KOPT-K1 (cell line): Measurements from ENCODE around the gene TSPAN32.
"Not testable (repeated sequence)": the region's sequence is repeated elsewhere in the genome, so short reads cannot be mapped to it uniquely, and the experiment has no call there.

Source experiments
- H3K27ac ChIP-seq: fragments of 200-600 bp; sonication (generic); 2 replicates; pipeline ENCODE4 v1.5.1; 2016; ENCODE audit warnings: antibody characterized with exemption, mild to moderate bottlenecking, low read depth, low read length; ENCODE audit not compliant: poor library complexity, severe bottlenecking
- H3K36me3 ChIP-seq: fragments of 200-600 bp; sonication (generic); 2 replicates; pipeline ENCODE4 v1.5.1; 2017; ENCODE audit warnings: antibody characterized with exemption, mild to moderate bottlenecking, low read length, moderate library complexity; ENCODE audit not compliant: insufficient read depth
- H3K9me3 ChIP-seq: fragments of 200-600 bp; sonication (generic); 2 replicates; pipeline ENCODE4 v1.5.1; 2017; ENCODE audit warnings: antibody characterized with exemption, low read length, mild to moderate bottlenecking; ENCODE audit not compliant: insufficient read depth, poor library complexity, severe bottlenecking

The TSPAN32 gene

GRCh38 chr11:2321311-2321683, 19.5 kb downstream of the TSPAN32 start:
- Histone ChIP-seq H3K27ac (no peak overlapping the region), H3K9me3 (peaks cover 10% of the 10 kb centered on the region), H3K36me3 (no peaks in the 10 kb centered on the region)

DNA sequence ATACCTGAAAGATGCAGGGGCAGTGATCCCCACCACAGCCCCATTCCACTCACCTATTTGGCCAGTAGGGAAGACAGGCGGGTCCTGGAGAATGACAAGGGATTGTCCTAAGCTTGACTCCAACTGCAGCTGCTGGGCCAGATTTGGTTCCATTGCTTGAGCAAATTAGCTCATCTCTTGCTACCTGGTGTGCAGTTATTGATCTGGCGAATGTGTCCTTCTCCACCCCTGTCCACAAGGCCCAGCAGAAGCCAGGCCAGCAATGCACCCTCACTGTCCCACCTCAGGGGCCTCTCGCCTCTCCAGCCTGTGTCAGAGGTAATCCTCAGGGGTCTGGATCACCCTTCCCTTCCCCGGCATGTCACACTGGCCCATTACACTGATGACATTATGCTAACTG, 23.3 kb downstream of the TSPAN32 start:
- Histone ChIP-seq H3K27ac (no peak overlapping the region), H3K9me3 (peaks cover 10% of the 10 kb centered on the region), H3K36me3 (no peaks in the 10 kb centered on the region)

GRCh38 chr11:2325719-2326118, 23.9 kb downstream of the TSPAN32 start:
- H3K9me3 ChIP-seq = peaks cover 15% of the 10 kb centered on the region
- H3K36me3 ChIP-seq = no peaks in the 10 kb centered on the region
- H3K27ac ChIP-seq = no peak overlapping the region

- Histone ChIP-seq H3K36me3 (no peaks in the 10 kb centered on the region), H3K27ac (no peak overlapping the region), H3K9me3 (peaks cover 25% of the 10 kb centered on the region)
Observed at GRCh38 chr11:2327032-2327431, 25.2 kb downstream of the TSPAN32 start.

- Histone ChIP-seq H3K9me3 (peaks cover 18% of the 10 kb centered on the region), H3K27ac (no peak overlapping the region), H3K36me3 (no peaks in the 10 kb centered on the region)
Observed at GRCh38 chr11:2328021-2328420, 26.2 kb downstream of the TSPAN32 start.

DNA sequence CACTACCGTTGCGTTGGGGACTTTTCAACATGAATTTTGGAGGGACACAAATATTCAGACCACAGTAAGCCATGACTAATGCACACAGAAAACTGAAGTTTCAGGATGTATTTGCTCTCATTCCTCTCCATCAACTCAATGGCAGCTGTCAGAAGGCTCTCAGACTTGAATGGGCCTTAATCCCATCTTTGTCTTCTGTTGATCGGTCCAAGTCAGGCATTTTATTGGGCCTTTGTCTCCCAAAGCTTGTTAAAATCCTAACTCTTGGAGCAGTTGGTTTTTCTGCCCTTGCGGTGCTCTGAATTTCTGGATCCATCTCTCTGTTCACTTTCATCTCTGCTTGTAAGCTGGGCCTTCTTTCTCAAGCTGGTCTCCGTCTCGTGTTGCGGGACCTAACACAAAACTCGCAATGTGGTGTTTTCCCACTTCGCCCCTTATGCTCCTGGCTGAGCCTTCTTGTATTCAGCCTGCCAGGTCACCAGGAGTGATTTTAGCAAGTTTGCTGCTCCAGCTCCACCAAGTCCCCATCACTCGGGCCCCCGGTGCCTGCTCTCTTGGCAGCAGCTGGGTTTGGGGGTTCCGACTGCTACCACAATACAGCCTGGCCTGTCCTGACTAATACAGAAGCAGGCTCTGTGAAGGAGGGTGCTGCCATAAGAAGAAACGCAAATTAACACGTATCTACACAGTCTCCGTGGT, 27.0 kb downstream of the TSPAN32 start:
- H3K27ac ChIP-seq = no peak overlapping the region
- H3K9me3 ChIP-seq = peaks cover 15% of the 10 kb centered on the region
- H3K36me3 ChIP-seq = no peaks in the 10 kb centered on the region

DNA sequence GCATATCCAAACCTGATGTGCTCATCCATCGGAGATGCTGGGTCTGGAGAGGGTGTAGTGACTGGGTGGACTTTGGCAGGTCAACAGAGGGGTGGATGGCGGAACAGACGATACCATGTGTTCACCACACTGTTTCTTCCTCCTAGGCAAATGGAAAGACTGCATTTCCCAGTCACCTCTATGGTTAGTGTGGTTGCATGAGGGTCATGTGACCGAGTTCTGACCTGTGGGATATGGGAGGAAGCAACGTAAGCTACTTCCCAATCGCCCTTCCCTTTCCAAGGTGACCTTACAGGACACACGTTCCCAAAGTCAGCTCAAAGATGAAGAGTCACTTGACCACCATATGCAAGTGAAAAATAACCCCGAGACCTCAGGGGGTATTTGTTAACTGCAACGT, 27.7 kb downstream of the TSPAN32 start:
- no peak overlapping the region for H3K27ac ChIP-seq
- H3K36me3 ChIP-seq = no peaks in the 10 kb centered on the region
- H3K9me3 ChIP-seq = peaks cover 15% of the 10 kb centered on the region

- Histone ChIP-seq H3K27ac (no peak overlapping the region), H3K36me3 (no peaks in the 10 kb centered on the region), H3K9me3 (peaks cover 15% of the 10 kb centered on the region)
Observed at GRCh38 chr11:2330696-2331095, 28.9 kb downstream of the TSPAN32 start.

DNA sequence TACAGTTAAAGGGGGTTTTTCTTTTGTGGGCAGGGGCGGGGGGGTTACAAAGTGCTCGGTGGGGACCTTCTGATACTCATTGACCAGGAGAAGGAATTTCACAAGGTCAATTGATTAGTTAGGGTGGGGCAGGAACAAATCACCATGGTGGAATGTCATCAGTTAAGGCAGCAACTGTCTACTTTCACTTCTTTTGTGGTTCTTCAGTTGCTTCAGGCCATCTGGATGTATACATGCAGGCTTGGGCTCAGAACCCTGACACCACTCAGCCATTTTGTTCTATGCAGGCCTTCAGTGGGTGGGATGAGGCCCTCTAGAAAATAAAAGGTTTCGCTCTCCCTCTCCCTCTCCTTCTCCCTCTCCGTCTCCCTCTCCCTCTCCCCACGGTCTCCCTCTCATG, 29.6 kb downstream of the TSPAN32 start:
- H3K9me3 ChIP-seq = peaks cover 15% of the 10 kb centered on the region
- no peak overlapping the region for H3K27ac ChIP-seq
- H3K36me3 ChIP-seq = no peaks in the 10 kb centered on the region

- not testable (repeated sequence) for H3K27ac ChIP-seq, H3K36me3 ChIP-seq
Observed at GRCh38 chr11:2332569-2332968, 30.8 kb downstream of the TSPAN32 start.

DNA sequence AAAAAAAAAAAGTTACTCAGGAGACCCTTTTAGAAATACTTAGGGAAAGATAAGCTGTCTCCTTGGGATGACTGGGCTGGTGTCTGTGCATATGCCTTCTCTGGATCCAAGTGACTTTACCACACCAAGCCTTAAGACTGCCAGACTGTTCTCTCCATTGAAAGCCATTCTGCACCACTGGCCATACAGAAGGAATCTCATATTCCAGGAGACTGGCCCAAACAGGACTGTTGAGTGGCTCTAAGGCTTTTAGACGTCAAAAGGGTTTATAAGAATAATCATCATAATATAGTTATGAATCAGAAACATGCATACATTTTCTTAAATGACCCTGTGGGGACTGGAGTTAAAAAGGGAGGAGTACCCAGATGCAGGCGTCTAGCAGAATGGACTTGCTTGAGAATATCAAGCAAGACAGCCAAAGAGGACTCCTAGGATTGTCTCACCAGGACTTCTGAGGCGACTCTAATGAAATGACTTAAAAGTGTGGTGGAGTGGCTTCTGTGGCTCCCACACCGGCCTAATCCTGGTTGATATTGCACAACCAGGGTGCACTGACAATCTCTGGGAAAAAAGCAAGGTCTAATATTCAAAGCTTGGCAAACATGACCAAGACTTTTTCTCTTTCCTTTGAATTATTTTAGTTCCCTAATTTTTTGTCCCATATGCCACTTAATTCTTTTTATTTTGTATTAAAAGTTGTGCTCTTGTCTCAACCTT, 31.8 kb downstream of the TSPAN32 start:
- not testable (repeated sequence) for H3K27ac ChIP-seq, H3K36me3 ChIP-seq
- H3K9me3 ChIP-seq = peaks cover 15% of the 10 kb centered on the region

More at GRCh38 chr11:2332569-2332968, 30.8 kb downstream of the TSPAN32 start:
- peaks cover 15% of the 10 kb centered on the region for H3K9me3 ChIP-seq

DNA sequence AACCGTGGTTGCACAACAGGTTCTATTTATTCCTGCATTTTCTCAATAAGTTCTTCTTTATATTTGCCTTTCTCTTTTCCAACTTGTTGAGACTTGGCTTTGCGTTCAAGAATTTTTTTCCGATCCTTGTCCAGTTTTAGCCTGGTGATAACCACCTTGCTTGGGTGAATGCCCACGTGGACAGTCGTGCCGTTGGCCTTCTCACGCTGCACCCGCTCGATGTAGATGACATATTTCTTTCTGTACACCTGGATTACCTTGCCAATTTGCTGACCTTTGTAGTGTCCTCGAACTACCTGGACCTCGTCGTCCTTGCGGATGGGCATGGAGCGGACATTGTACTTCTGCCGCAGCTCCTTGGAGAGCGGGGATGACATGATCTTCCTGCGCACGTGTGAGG, 33.5 kb downstream of the TSPAN32 start:
- H3K9me3 ChIP-seq = peaks cover 15% of the 10 kb centered on the region
- not testable (repeated sequence) for H3K36me3 ChIP-seq, H3K27ac ChIP-seq

DNA sequence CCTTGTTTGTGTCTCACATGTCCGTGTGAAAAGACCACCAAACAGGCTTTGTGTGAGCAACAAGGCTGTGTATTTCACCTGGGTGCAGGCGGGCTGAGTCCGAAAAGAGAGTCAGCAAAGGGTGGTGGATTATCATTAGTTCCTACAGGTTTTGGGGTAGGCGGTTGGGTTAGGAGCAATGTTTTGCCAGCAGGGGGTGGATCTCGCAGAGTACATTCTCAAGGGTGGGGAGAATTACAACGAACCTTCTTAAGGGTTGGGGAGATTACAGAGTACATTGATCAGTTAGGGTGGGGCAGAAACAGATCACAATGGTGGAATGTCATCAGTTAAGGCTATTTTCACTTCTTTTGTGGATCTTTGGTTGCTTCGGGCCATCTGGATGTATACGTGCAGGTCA, 36.9 kb downstream of the TSPAN32 start:
- not testable (repeated sequence) for H3K36me3 ChIP-seq, H3K9me3 ChIP-seq, H3K27ac ChIP-seq

DNA sequence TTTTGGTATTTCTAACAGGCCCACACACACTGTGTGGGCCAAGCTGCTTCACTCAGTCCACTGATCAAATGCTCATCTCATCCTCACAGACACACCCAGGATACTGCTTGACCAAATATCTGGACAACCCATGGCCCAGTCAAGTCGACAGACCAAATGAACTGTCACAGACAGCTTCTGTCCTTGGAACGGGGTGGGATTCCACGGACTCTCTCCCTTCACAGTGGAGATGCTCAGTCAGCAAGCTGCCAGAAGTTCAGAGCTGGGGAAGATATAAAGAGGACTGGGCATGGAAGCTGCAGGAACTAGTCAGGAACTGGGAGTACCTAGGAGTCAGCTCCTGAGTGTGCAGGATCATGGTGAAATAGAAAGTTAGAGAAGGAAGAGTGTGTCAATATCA, 40.7 kb downstream of the TSPAN32 start:
- no peak overlapping the region for H3K27ac ChIP-seq
- H3K36me3 ChIP-seq = no peaks in the 10 kb centered on the region
- H3K9me3 ChIP-seq = peaks cover 20% of the 10 kb centered on the region

DNA sequence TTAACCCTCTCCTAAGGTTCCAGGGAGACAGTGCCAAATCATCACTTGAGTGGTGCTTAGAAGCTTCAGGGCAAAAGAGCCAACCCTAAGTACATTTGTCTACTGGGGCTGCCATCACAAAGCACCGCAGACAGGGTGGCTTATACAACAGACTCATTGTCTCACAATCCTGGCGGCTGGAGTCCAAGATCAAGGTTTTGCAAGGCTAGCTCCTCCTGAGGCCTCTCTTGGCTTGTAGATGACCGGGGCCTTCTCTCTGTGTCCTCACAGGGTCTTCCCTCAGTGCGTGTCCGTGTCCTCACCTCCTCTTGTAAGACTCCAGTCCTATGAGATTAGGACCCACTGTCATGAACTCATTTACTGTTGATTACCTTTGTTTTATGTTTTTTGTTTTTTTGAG, 41.2 kb downstream of the TSPAN32 start:
- Histone ChIP-seq H3K27ac (no peak overlapping the region), H3K36me3 (no peaks in the 10 kb centered on the region), H3K9me3 (peaks cover 22% of the 10 kb centered on the region)

DNA sequence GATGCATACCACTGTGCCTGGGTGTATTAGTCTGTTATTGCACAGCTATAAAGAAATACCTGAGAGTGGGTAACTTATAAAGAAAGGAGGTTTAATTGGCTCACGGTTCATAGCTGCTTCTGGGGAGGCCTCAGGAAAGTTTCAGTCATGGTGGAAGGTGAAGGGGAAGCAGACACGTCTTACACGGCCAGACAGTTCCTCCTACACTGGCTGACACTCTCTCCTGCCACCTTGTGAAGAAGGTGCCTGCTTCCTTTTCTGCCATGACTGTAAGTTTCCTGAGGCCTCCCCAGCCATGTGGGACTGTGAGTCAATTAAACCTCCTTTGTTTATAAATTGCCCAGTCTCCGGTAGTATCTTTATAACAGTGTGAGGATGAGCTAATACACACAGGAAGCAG, 41.7 kb downstream of the TSPAN32 start:
- no peak overlapping the region for H3K27ac ChIP-seq
- peaks cover 27% of the 10 kb centered on the region for H3K9me3 ChIP-seq
- no peaks in the 10 kb centered on the region for H3K36me3 ChIP-seq
